ENCODE results near the gene APP.
"Not testable (repeated sequence)": the region's sequence is repeated elsewhere in the genome, so short reads cannot be mapped to it uniquely, and the experiment has no call there.

Gene APP

DNA sequence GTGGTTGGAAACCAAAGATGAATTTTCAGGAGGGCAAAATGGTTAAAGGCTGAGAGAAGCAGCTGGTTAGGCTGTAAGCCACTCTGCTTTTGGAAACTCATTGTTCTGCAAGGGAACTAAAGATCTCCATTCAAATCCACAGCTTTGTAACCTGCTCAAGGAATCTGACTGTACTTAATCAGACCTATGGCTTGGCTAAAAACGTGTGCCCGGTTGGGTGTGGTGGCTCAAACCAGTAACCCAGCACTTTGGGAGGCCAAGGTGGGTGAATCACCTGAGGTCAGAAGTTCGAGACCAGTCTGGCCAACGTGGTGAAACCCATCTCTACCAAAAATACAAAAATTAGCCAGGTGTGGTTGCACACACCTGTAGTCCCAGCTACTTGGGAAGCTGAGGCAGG lies 158.1 kb downstream of the APP start:
- not testable (repeated sequence) for DNase-seq

- DNase-seq: no peak
These were observed 159.2 kb downstream of the APP start for GRCh38 chr21:26011292-26011940.

- no peak for DNase-seq
These were observed 162.5 kb downstream of the APP start for GRCh38 chr21:26007951-26008498.

DNA sequence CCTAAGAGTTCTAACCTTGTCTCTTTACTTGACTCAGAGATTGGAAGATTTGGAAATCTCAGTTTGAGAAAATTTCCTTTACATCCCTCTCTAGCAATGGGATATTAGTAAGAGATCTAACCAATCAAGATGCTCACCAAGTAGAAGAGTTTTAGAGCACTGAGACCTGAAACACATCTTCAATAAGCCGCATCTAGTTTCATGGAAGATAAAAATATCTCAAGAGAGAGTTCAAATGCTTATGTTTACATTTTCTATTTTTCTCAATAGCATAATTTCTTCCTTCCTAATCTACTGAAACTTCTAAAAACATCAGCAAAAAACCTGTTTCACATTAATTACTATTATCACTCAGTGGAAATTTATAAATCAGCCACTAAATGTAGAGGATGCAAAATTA lies 165.1 kb downstream of the APP start:
- DNase-seq: no peak

GRCh38 chr21:26003404-26003803 lies 167.2 kb downstream of the APP start:
- DNase-seq: no peak

DNA sequence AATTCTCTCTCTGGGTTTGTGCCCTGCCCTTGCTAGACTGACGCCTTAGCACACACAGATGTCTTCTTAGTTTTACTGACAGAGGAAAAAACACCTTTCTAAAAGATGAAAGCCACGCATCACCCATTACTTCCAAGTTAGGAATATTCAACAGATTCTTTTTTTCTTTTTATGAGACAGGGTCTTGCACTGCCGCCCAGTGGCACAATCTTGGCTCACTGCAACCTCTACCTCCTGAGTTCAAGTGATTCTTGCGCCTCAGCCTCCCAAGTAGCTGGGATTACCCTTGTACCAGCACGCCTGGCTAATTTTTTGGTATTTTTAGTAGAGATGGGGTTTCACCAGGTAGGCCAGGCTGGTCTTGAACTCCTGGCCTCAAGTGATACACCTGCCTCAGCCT lies 169.2 kb downstream of the APP start:
- DNase-seq: no peak

GRCh38 chr21:25999921-26000582 lies 170.5 kb downstream of the APP start:
- DNase-seq: no peak

GRCh38 chr21:25997788-25998611 lies 172.6 kb downstream of the APP start:
- DNase-seq: no peak

DNA sequence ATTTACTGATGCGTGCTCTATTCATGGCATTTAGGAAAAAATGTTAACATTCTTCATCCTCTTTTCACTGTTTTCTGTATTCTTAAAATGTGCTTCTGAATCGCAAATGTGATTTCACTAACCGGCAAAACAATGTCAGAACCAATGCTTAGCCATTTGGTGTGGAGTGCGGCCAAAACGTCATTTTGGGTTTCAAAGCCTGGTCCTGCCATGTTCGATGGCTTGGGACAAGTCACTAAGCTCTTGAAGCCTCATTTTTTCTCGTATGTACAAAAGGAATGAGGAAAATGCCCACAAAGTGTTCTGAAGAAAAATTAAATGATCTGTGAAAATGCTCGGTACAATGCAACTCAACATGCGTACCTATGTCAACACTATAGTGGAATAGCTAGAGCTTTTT lies 175.3 kb downstream of the APP start:
- DNase-seq: no peak

DNA sequence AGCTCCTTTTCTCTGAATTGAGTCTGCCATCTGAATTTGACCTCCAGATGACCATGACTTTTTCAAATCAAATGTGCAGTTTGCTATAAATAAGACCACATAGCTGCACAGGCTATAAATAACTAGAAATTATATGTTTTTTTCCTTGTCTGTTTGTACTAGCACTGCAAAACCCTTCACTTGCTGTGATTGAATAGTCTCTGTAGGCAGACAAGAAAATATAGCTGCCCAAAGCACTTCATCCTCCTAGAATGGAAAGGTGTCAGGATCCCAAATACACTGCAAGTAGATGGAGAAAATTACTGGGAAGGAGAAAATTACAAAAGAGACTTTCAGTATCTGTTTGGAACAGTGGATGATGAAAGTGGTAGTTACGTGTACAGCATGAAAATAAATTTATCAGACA lies 175.8 kb downstream of the APP start:
- DNase-seq: no peak

DNA sequence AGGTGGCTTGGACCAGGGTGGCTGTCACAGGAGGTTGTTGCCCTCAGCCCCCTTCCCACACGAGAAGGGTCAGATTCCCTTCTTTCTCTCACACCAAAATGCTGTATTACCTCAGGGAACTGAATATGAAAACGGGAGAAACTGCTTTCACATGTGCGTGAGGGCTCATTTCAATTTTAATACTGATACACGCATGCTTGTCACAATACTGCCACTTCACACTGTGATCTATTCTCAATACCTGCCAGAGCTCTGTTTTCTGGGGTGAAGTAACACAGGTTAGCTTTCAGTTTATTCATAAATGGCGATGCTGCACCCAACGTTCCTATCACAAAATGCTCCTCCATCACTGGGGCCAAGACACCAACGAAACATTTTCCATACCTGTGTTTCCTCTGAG lies 181.8 kb downstream of the APP start:
- DNase-seq: no peak

DNA sequence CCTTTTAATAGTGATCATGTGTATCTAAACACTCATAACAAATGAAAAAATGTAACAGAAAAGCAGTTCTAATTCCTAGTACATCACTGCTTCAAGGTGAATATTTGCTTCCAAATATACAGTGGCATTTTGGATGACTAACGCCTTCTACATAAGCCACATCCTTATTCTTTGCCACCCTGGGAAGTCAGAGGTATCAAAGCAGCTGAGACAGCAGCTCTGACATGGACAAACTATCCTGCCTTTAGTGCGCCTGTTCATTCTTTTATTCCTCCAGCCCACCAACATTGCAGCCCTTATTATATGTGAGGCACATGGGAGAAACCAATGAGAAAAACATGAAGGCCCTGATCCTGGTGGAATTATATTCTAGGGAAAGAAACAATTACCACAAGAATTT lies 183.0 kb downstream of the APP start:
- DNase-seq: no peak

GRCh38 chr21:25986928-25987327 lies 183.6 kb downstream of the APP start:
- no peak for DNase-seq

- DNase-seq: no peak
These were observed 184.6 kb downstream of the APP start for GRCh38 chr21:25985990-25986389.

GRCh38 chr21:25984538-25984937 lies 186.0 kb downstream of the APP start:
- DNase-seq: no peak

GRCh38 chr21:25983745-25984144 lies 186.8 kb downstream of the APP start:
- no peak for DNase-seq

DNA sequence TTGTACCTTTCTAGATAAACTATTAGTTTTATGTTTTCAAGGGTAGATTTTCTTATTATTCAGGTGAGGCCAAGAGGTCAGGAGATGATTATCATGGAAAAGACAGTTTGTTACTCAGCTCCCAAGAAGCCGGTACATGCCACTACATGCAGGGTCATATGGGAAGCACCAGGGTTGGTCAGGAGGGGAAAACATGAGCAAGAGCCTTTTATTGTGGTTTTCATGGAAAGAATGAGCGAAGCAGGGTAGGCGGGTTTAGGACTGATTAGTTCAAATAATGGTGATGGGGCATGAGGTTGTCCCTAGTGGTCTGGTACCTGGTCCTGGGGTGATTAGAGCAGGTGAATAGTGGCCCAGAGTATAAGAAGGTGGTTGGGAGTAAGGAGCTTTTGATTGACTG lies 189.9 kb downstream of the APP start:
- no peak for DNase-seq

DNA sequence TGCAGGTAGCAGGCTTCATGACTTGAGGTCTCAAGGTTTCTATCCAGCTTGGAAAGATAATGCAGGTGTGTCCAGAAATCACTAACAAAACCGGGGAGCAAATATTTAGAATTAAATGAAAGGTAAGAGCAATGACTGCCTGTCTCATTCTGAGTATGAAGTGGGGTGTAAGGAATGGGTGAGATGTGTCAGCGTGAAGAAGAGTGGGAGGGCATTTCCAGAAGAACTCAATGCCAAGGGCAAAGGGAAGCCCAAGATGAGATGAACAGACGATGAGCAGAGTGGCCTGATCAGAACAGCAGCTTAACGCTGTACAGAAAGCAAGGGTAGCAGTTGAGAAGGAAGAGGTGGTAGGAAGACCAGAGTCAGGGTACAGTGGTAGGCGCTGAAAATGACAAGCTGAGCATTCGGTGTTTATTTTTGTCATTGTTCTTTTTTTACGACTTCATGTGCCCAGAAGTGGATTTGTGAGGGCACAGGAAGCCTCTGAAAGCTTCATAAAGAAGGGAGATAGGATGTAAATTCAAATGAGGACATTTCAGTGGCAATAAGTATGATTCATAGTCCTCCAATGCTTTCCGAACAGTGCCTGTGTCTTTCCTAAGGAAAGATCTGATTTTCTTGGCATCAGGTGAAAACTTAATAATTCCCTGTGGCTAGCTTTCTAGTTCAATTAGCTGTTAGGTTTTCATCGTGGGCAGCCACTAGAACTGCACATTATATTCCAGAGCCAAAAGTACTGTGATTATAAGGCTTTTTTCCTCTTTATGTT lies 190.5 kb downstream of the APP start:
- no peak for DNase-seq

- no peak for DNase-seq
These were observed 193.4 kb downstream of the APP start for GRCh38 chr21:25977068-25977611.

GRCh38 chr21:25974964-25975363 lies 195.6 kb downstream of the APP start:
- no peak for DNase-seq

DNA sequence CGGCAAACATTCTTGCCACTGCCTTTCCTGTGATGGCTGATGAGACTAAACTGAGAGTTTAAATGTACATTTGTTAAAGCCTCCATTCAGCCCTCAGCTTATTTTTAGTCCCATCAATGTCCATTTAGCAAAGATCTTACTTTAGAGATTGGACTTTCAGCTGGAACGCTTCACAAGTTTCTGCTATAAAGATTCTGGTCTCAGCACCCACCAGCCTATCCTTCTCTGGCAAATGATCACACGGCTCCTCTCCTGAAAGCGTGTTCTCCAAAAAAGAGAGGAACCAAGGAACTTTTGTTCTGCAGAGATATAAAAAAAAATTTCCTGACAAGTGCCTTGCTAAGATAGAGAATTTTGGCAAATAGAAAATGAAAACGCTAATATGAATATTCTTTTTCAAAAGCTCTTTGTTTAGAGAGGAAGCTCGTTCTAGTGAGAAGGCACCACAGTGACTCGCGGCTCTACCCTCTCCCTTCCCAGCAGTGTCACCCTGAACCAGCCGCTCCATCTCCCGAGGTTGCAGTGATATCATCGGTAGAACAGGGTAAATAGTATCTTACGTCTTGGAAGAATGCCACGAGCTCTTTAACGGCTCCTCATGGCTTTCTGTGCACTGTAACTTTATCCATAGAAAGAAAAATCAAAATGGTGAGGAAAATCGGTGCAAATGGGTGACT lies 200.2 kb downstream of the APP start:
- DNase-seq: no peak

DNA sequence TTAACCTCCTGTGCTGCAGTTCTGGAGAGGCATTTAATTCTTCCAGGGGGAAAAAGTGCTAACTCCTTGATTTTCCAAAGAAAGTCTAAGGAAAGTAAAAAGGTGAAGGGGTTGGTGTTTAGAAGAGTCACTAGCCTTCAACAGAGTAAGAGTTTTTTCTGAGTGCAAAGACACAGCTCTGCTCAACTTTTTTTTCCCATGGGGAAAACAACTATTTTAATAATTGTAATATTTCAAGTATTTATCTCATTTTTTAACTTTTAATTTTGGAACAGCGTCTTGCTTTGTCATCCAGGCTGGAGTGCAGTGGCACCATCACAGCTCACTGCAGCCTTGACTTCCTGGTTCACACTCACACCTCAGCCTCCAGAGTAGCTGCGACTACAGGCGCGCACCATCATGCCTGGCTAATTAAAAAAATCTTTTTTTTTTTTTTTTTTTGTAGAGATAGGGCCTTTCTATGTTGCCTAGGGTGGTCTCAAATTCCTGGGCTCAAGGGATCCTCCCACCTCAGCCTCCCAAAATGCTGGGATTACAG lies 202.6 kb downstream of the APP start:
- DNase-seq: no peak

All from 8988T (cell line).